Astrocyte (in vitro differentiated cells and primary cell): ENCODE measurements around the gene TNFRSF19. TPM values are rescaled to one million over a fixed set of nuclear protein-coding genes. Genes with fewer than 3 reads are reported as not detected.
A peak's percentile ranks its signal among the peaks of the same experiment; 100 is the strongest.

Experiments
- DNase-seq: peaks from one replicate; pipeline ENCODE4 v3.0.0-alpha.2; 2010; ENCODE audit warnings: low read depth
- FAIRE-seq: peaks from 2 replicates; lab custom pipeline; 2011; peaks lifted over from hg19 to GRCh38; lab: Jason Lieb, UNC
- H2AFZ ChIP-seq: 2 replicates; pipeline ENCODE4 v1.6.0; 2012; ENCODE audit warnings: low read depth, low read length, inconsistent platforms
- H3K27ac ChIP-seq: 2 replicates; pipeline ENCODE4 v1.5.1; 2011; ENCODE audit warnings: low read depth, low read length, inconsistent platforms
- H3K27me3 ChIP-seq: 2 replicates; pipeline ENCODE4 v1.6.0; 2011; ENCODE audit warnings: low read length, inconsistent platforms; ENCODE audit not compliant: insufficient read depth
- H3K36me3 ChIP-seq: 2 replicates; pipeline ENCODE4 v1.5.1; 2011; ENCODE audit warnings: low read length, inconsistent platforms; ENCODE audit not compliant: insufficient read depth
- H3K4me1 ChIP-seq: 2 replicates; pipeline ENCODE4 v1.5.1; 2011; ENCODE audit warnings: low read length, inconsistent platforms; ENCODE audit not compliant: insufficient read depth
- H3K4me2 ChIP-seq: 2 replicates; pipeline ENCODE4 v1.6.0; 2012; ENCODE audit warnings: low read length, inconsistent platforms
- H3K4me3 ChIP-seq: 2 replicates; pipeline ENCODE4 v1.5.1; 2011; ENCODE audit warnings: low read depth, mild to moderate bottlenecking, low read length, inconsistent platforms; ENCODE audit not compliant: insufficient read depth
- H3K79me2 ChIP-seq: 2 replicates; pipeline ENCODE4 v1.6.0; 2012; ENCODE audit warnings: mild to moderate bottlenecking, low read length, inconsistent platforms; ENCODE audit not compliant: insufficient read depth
- H3K9ac ChIP-seq: 2 replicates; pipeline ENCODE4 v1.6.0; 2012; ENCODE audit warnings: mild to moderate bottlenecking, low read length, inconsistent platforms
- H3K9me3 ChIP-seq: 2 replicates; pipeline ENCODE4 v1.5.1; 2012; ENCODE audit warnings: low read depth, mild to moderate bottlenecking, low read length, inconsistent platforms; ENCODE audit not compliant: insufficient read depth
- H4K20me1 ChIP-seq: 2 replicates; pipeline ENCODE4 v1.6.0; 2012; ENCODE audit warnings: low read length, inconsistent platforms; ENCODE audit not compliant: insufficient read depth
- H3K27ac Mint-ChIP-seq: one replicate; pipeline ENCODE4 v1.8.0; 2021; ENCODE audit warnings: mild to moderate bottlenecking, mixed read lengths; ENCODE audit not compliant: unreplicated experiment
- H3K27me3 Mint-ChIP-seq: one replicate; pipeline ENCODE4 v1.8.0; 2021; ENCODE audit warnings: low read depth, mixed read lengths; ENCODE audit not compliant: unreplicated experiment
- H3K36me3 Mint-ChIP-seq: one replicate; pipeline ENCODE4 v1.8.0; 2021; ENCODE audit warnings: low read depth, mixed read lengths; ENCODE audit not compliant: unreplicated experiment
- H3K4me1 Mint-ChIP-seq: one replicate; pipeline ENCODE4 v1.8.0; 2021; ENCODE audit warnings: low read depth, mixed read lengths; ENCODE audit not compliant: unreplicated experiment
- H3K4me3 Mint-ChIP-seq: one replicate; pipeline ENCODE4 v1.8.0; 2021; ENCODE audit warnings: mild to moderate bottlenecking, moderate library complexity, mixed read lengths; ENCODE audit not compliant: unreplicated experiment
- H3K9me3 Mint-ChIP-seq: one replicate; pipeline ENCODE4 v1.8.0; 2021; ENCODE audit warnings: mild to moderate bottlenecking, mixed read lengths; ENCODE audit not compliant: unreplicated experiment
- CTCF ChIP-seq: IDR thresholded peaks from 2 replicates; pipeline ENCODE4 v1.5.1; 2011; ENCODE audit warnings: low read depth, mild to moderate bottlenecking, inconsistent platforms, low read length, moderate library complexity; ENCODE audit not compliant: insufficient read depth
- EZH2 ChIP-seq: IDR thresholded peaks from 2 replicates; pipeline ENCODE4 v1.6.1; 2012; ENCODE audit warnings: mild to moderate bottlenecking, low read length, inconsistent platforms; ENCODE audit not compliant: insufficient read depth
- total RNA-seq: library from RNA; stranded (reverse); gene quantifications from 2 replicates; pipeline ENCODE4 v1.2.1, GENCODE V29; 2021

Gene TNFRSF19
- total RNA-seq, 1 donor from 2014 or later: 27.8 TPM

- Histone ChIP-seq H3K79me2 (no peaks in the 10 kb centered on the region), H2AFZ (no peak overlapping the region), H3K9ac (no peak overlapping the region), H3K27me3 (no peaks in the 10 kb centered on the region), H3K9me3 (no peaks in the 10 kb centered on the region), H3K4me3 (no peak overlapping the region), H3K27ac (no peak overlapping the region), H3K4me2 (no peak overlapping the region), H4K20me1 (no peaks in the 10 kb centered on the region), H3K4me1 (peaks cover 11% of the 10 kb centered on the region), H3K36me3 (peaks cover 18% of the 10 kb centered on the region)
- no peak overlapping the region for H3K27ac Mint-ChIP-seq
- no peaks in the 10 kb centered on the region for H3K27me3 Mint-ChIP-seq
- no peak for DNase-seq
- H3K4me3 Mint-ChIP-seq: no peak overlapping the region
- no peak for FAIRE-seq
- peaks cover 33% of the 10 kb centered on the region for H3K36me3 Mint-ChIP-seq
- H3K9me3 Mint-ChIP-seq: peaks cover 3% of the 10 kb centered on the region
- H3K4me1 Mint-ChIP-seq: peaks cover 15% of the 10 kb centered on the region
- TF ChIP-seq CTCF: no peak
- no peak for TF ChIP-seq EZH2
Measured at GRCh38 chr13:23628250-23628649, 58.0 kb downstream of the TNFRSF19 start.

DNA sequence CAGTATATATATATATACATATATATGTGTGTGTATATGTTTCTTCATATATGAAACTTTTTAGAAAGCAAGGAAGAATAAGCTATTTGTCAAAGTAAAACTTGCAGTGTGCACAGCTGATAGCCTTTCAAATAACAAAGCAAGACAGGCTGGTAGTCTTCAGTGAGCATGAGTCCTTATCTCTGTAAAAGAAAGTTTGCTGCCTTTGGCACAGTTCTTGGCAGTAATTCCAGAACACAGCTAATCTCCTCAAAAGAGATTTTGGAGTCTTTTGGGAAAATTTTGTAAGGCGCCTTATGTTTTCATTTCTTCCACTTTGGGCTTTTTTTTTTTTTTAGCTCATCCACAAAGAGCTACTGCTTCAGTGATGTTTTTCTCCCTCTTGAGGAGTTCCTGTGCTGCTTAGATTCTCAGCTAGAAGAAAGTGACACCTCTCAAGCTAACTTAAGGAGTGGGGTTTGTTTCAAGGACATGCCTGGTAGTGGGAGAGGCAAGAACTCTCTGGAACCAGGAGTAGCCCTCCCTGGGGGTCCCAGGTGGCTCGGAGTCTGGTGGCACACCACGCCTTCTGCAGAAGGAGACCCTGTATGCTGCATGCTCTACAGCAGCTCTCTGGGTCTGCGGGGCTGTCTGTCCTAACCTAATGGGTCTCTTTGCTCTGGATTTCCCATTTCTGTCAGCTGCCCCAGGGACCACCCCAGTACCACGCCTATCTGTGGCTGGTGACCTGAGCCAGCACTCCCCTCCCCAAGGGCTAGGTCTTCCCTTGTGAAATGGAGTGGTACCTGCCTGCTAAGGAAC lies 58.8 kb downstream of the TNFRSF19 start:
- no peaks in the 10 kb centered on the region for H3K79me2 ChIP-seq
- no peak overlapping the region for H3K27ac Mint-ChIP-seq
- peaks cover 11% of the 10 kb centered on the region for H3K4me1 ChIP-seq
- no peak overlapping the region for H3K9ac ChIP-seq
- no peak overlapping the region for H3K4me3 Mint-ChIP-seq
- TF ChIP-seq CTCF: no peak
- TF ChIP-seq EZH2: no peak
- no peak overlapping the region for H3K4me2 ChIP-seq
- H3K4me1 Mint-ChIP-seq: peaks cover 15% of the 10 kb centered on the region
- H3K36me3 ChIP-seq: peaks cover 15% of the 10 kb centered on the region
- H3K9me3 Mint-ChIP-seq: peaks cover 2% of the 10 kb centered on the region
- H2AFZ ChIP-seq: no peak overlapping the region
- FAIRE-seq: no peak
- H3K9me3 ChIP-seq: no peaks in the 10 kb centered on the region
- no peaks in the 10 kb centered on the region for H3K27me3 ChIP-seq
- H3K27me3 Mint-ChIP-seq: no peaks in the 10 kb centered on the region
- H3K36me3 Mint-ChIP-seq: peaks cover 29% of the 10 kb centered on the region
- no peak overlapping the region for H3K4me3 ChIP-seq
- H3K27ac ChIP-seq: no peak overlapping the region
- DNase-seq: peak; percentile 44
- no peaks in the 10 kb centered on the region for H4K20me1 ChIP-seq
